Keratinocyte (primary cell): ENCODE results near the gene HSPG2. TPM values are rescaled to one million over a fixed set of nuclear protein-coding genes. Genes with fewer than 3 reads are reported as not detected.

Source experiments
- DNase-seq: peaks from one replicate; pipeline ENCODE4 v3.0.0-alpha.2; 2011; ENCODE audit warnings: low read depth, missing footprints, low spot score
- FAIRE-seq: peaks from 2 replicates; lab custom pipeline; 2011; peaks lifted over from hg19 to GRCh38; lab: Jason Lieb, UNC
- H2AFZ ChIP-seq: 2 replicates; pipeline ENCODE4 v1.6.0; 2012; ENCODE audit warnings: low read length, control low read depth, inconsistent platforms; ENCODE audit not compliant: control insufficient read depth
- H3K27ac ChIP-seq: 2 replicates; pipeline ENCODE4 v1.5.1; 2011; ENCODE audit warnings: low read length; ENCODE audit not compliant: control insufficient read depth, insufficient read depth
- H3K27me3 ChIP-seq: 3 replicates; pipeline ENCODE4 v1.6.0; 2011; ENCODE audit warnings: low read length; ENCODE audit not compliant: control insufficient read depth, insufficient read depth; ENCODE audit errors: extremely low read depth
- H3K36me3 ChIP-seq, 2 experiments: 2 replicates in 1 of 2; 3 replicates in 1 of 2; pipeline ENCODE4 v1.5.1; 2011; ENCODE audit warnings: low read length in 2 of 2, mild to moderate bottlenecking in 1 of 2; ENCODE audit not compliant: control insufficient read depth in 2 of 2, insufficient read depth in 2 of 2; ENCODE audit errors: extremely low read depth in 1 of 2
- H3K4me1 ChIP-seq: 3 replicates; pipeline ENCODE4 v1.5.1; 2011; ENCODE audit warnings: low read length; ENCODE audit not compliant: control insufficient read depth, insufficient read depth; ENCODE audit errors: extremely low read depth
- H3K4me2 ChIP-seq: 3 replicates; pipeline ENCODE4 v1.6.0; 2011; ENCODE audit warnings: low read depth, low read length; ENCODE audit not compliant: control insufficient read depth, insufficient read depth; ENCODE audit errors: extremely low read depth
- H3K4me3 ChIP-seq, 3 experiments: fragments of 200-600 bp in 1 of 3; sonication (generic) in 1 of 3; 2 replicates in 2 of 3; 3 replicates in 1 of 3; pipeline ENCODE4 v1.5.1; 2011 to 2016; ENCODE audit warnings: low read length in 3 of 3, mild to moderate bottlenecking in 3 of 3, control low read depth in 2 of 3, inconsistent platforms in 1 of 3, low read depth in 1 of 3, mixed read lengths in 1 of 3, mixed run types in 1 of 3, moderate library complexity in 1 of 3; ENCODE audit not compliant: control insufficient read depth in 2 of 3, insufficient read depth in 2 of 3; ENCODE audit errors: extremely low read depth in 1 of 3
- H3K79me2 ChIP-seq: 2 replicates; pipeline ENCODE4 v1.6.0; 2012; ENCODE audit warnings: low read length; ENCODE audit not compliant: control insufficient read depth, insufficient read depth
- H3K9ac ChIP-seq: 3 replicates; pipeline ENCODE4 v1.6.0; 2011; ENCODE audit warnings: low read length; ENCODE audit not compliant: control insufficient read depth, insufficient read depth; ENCODE audit errors: extremely low read depth
- H3K9me1 ChIP-seq: 3 replicates; pipeline ENCODE4 v1.6.0; 2011; ENCODE audit warnings: low read length; ENCODE audit not compliant: control insufficient read depth, insufficient read depth; ENCODE audit errors: extremely low read depth
- H3K9me3 ChIP-seq: 2 replicates; pipeline ENCODE4 v1.5.1; 2012; ENCODE audit warnings: low read depth, low read length; ENCODE audit not compliant: control insufficient read depth
- H4K20me1 ChIP-seq: 3 replicates; pipeline ENCODE4 v1.6.0; 2011; ENCODE audit warnings: low read length; ENCODE audit not compliant: control insufficient read depth, insufficient read depth; ENCODE audit errors: extremely low read depth
- CTCF ChIP-seq, 3 experiments: IDR thresholded peaks in 1 of 3; conservative IDR thresholded peaks in 1 of 3; optimal IDR thresholded peaks in 1 of 3; 2 replicates in 2 of 3; 3 replicates in 1 of 3; pipeline versions ENCODE3 to v1.5.1; 2011; ENCODE audit warnings: low read length in 3 of 3, mild to moderate bottlenecking in 3 of 3, moderate library complexity in 2 of 3, control low read depth in 1 of 3, inconsistent platforms in 1 of 3; ENCODE audit not compliant: insufficient read depth in 2 of 3; ENCODE audit errors: extremely low read depth in 1 of 3
- EZH2 ChIP-seq: IDR thresholded peaks from one replicate; pipeline ENCODE4 v1.6.1; 2012; ENCODE audit warnings: inconsistent platforms, mild to moderate bottlenecking, low read length, moderate library complexity
- dilution Hi-C: fragments of 300-500 bp; cut with MboI; formaldehyde crosslinking; loops from one replicate; pipeline ENCODE4 v1.7.0; 2020; ENCODE audit warnings: low sequenced_read_pairs; ENCODE audit not compliant: extremely low pct_ligation_motif_present
- polyA plus RNA-seq, 5 experiments: library from polyadenylated mRNA; depleted of rRNA in 3 of 5; stranded (reverse) in 3 of 5; stranded (forward) in 1 of 5; unstranded in 1 of 5; fragments of >200 nt; gene quantifications; 1 replicate in 1 of 5; 2 replicates in 3 of 5; 3 replicates in 1 of 5; pipeline versions ENCODE4 v1.2.1 to v1.2.3, GENCODE V29; 2011 to 2012; ENCODE audit warnings: missing spikeins in 2 of 5, low read depth in 1 of 5, low replicate concordance in 1 of 5

The HSPG2 gene
- polyA plus RNA-seq, 1 donor (not counting 4 experiments of a cell fraction or from before 2014, with no cell fraction given) = 9.0 TPM

DNA sequence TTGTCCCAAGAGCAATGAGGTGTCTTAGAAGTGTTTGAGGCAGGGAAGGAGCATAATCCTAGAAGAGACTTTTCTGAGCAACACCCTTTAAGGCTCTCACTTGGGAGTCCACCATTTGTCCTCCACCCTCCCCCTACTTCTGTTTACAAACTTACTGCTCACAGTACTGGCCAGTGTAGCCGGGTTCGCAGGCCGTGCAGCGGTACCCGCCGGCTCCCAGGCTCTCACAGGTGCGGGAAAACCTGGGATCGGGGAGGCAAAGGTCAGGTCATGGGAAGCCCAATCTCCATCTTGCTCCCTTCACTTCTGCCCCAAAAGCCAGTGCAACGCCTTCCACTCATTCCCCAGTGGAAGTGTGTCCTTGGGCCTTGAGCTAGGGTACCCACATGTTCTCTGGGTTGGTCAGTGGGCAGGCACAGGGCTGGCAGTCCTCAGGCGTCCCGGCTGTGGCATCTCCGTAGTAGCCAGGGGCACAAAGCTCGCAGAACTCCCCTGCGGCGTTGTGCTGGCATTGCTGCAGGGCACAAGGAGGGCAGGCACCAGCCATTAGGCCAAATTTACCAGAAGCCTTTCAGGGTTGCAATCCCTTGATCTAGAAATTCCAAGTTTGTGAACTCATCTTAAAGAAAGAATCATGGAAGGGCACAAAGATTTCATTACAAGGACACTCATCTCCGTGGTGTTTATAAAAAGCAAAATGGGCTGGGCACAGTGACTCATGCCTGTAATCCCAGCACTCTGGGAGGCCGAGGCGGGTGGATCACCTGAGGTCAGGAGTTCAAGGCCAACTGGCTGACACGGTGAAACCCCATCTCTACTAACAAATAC lies 75.3 kb downstream of the HSPG2 start:
- Histone ChIP-seq H3K36me3 (peaks cover 32 to 64% of the 10 kb centered on the region in 2 experiments), H3K27me3 (no peaks in the 10 kb centered on the region), H3K79me2 (no peaks in the 10 kb centered on the region), H3K4me1 (peaks cover 4% of the 10 kb centered on the region), H3K9ac (no peak overlapping the region), H2AFZ (no peak overlapping the region), H3K9me1 (no peaks in the 10 kb centered on the region), H3K9me3 (no peaks in the 10 kb centered on the region), H3K4me2 (no peak overlapping the region), H3K4me3 (no peak overlapping the region), H3K27ac (no peak overlapping the region), H4K20me1 (peaks cover 3% of the 10 kb centered on the region)
- dilution Hi-C loops = no loop called here
- no peak for FAIRE-seq
- TF ChIP-seq EZH2 (no peak), CTCF (optimal IDR thresholded peaks at IDR 0.05 in 1 of 3, IDR thresholded peaks at IDR 0.05 in 1 of 3, conservative IDR thresholded peaks at IDR 0.05 in 1 of 3; ENCODE audit: extremely low read depth in 1 of 3, insufficient read depth in 2 of 3, low read length in 3 of 3) (no peak)
- DNase-seq = no peak

GRCh38 chr1:21860971-21861370 lies 76.1 kb downstream of the HSPG2 start:
- peaks cover 34 to 63% of the 10 kb centered on the region in 2 experiments for H3K36me3 ChIP-seq
- H3K27me3 ChIP-seq = no peaks in the 10 kb centered on the region
- H3K4me2 ChIP-seq = no peak overlapping the region
- H3K9me1 ChIP-seq = no peaks in the 10 kb centered on the region
- H4K20me1 ChIP-seq = peaks cover 3% of the 10 kb centered on the region
- H3K79me2 ChIP-seq = no peaks in the 10 kb centered on the region
- no peak overlapping the region for H3K27ac ChIP-seq
- TF ChIP-seq EZH2 (no peak), CTCF (optimal IDR thresholded peaks at IDR 0.05 in 1 of 3, IDR thresholded peaks at IDR 0.05 in 1 of 3, conservative IDR thresholded peaks at IDR 0.05 in 1 of 3; ENCODE audit: extremely low read depth in 1 of 3, insufficient read depth in 2 of 3, low read length in 3 of 3) (no peak)
- peaks cover 6% of the 10 kb centered on the region for H3K4me1 ChIP-seq
- no peak for DNase-seq
- no peak overlapping the region for H2AFZ ChIP-seq
- no peaks in the 10 kb centered on the region for H3K9me3 ChIP-seq
- dilution Hi-C loops = no loop called here
- H3K9ac ChIP-seq = no peak overlapping the region
- FAIRE-seq = no peak
- no peak overlapping the region for H3K4me3 ChIP-seq
